K562 (cell line): Measurements from ENCODE around the gene STUB1. TPM values are rescaled to one million over a fixed set of nuclear protein-coding genes. Genes with fewer than 3 reads are reported as not detected.

ENCODE experiments used
- ATAC-seq: fragments of 200-7000 bp; cut with Tn5 transposase; 3 replicates; pipeline ENCODE4 v1.9.1; 2020; ENCODE audit warnings: moderate library complexity
- BruUV-seq: library from RNA; stranded (reverse); fragments of 400-500 nt; replicated peaks from 2 replicates; lab custom pipeline; 2021; lab: Mats Ljungman, UMichigan
- CTCF ChIA-PET: fragments of 300-600 bp; formaldehyde crosslinking; extraction: SDS; loops from one replicate; lab custom pipeline; 2021; ENCODE audit warnings: low intra/inter-chr PET ratio; lab: Yijun Ruan, JAX
- POLR2A ChIA-PET: fragments of 300-600, 350-650 bp; sonication (Branson Sonifier 250); formaldehyde crosslinking; extraction: SDS; loops from one replicate; lab custom pipeline; 2021; ENCODE audit warnings: antibody characterized with exemption, inconsistent platforms; lab: Yijun Ruan, JAX
- DNase-seq, 4 experiments: peaks; one replicate each; pipeline versions ENCODE4 v3.0.0 to v3.0.0-alpha.2; 2011 to 2018; ENCODE audit warnings: low spot score in 3 of 4, mixed read lengths in 3 of 4; ENCODE audit errors: extremely low read depth in 1 of 4
- FAIRE-seq: peaks from 2 replicates; lab custom pipeline; 2011; peaks lifted over from hg19 to GRCh38; lab: Jason Lieb, UNC
- H2AFZ ChIP-seq: 2 replicates; pipeline ENCODE4 v1.6.0; 2011; ENCODE audit warnings: low read depth, low read length, control low read depth, inconsistent platforms
- H3K27ac ChIP-seq: fragments of 200-600 bp; 3 replicates; pipeline ENCODE4 v1.8.0; 2011; ENCODE audit warnings: low read depth, mild to moderate bottlenecking, control low read depth, inconsistent platforms, low read length, moderate library complexity, mixed read lengths; ENCODE audit errors: extremely low read depth
- H3K27me3 ChIP-seq, 2 experiments: fragments of 300-600 bp in 1 of 2; 2 replicates in 1 of 2; 3 replicates in 1 of 2; pipeline versions ENCODE4 v1.6.0 to v1.8.0; 2011; ENCODE audit warnings: inconsistent platforms in 2 of 2, low read length in 2 of 2, mild to moderate bottlenecking in 1 of 2, mixed read lengths in 1 of 2, moderate library complexity in 1 of 2; ENCODE audit not compliant: control insufficient read depth in 2 of 2, insufficient read depth in 2 of 2
- H3K36me3 ChIP-seq: fragments of 300-600 bp; 3 replicates; pipeline ENCODE4 v1.8.0; 2011; ENCODE audit warnings: mild to moderate bottlenecking, low read length, inconsistent platforms; ENCODE audit not compliant: control insufficient read depth, insufficient read depth
- H3K4me1 ChIP-seq, 2 experiments: fragments of 200-600 bp in 1 of 2; replicated peaks in 1 of 2; 2 replicates in 1 of 2; 3 replicates in 1 of 2; pipeline versions ENCODE4 v1.5.1 to v1.8.0; 2011; ENCODE audit warnings: inconsistent platforms in 2 of 2, low read length in 2 of 2, mild to moderate bottlenecking in 1 of 2, mixed read lengths in 1 of 2, moderate library complexity in 1 of 2; ENCODE audit not compliant: control insufficient read depth in 2 of 2, insufficient read depth in 2 of 2
- H3K4me2 ChIP-seq: 2 replicates; pipeline ENCODE4 v1.6.1; 2011; ENCODE audit warnings: low read length, control low read depth, inconsistent platforms, mixed read lengths; ENCODE audit not compliant: insufficient read depth
- H3K4me3 ChIP-seq: fragments of 200-600 bp; sonication (generic), shearing (Covaris generic); 2 replicates; pipeline ENCODE4 v1.5.1; 2016; ENCODE audit warnings: control low read depth, inconsistent platforms
- H3K79me2 ChIP-seq: fragments of 200-600 bp; 3 replicates; pipeline ENCODE4 v1.8.0; 2011; ENCODE audit warnings: low read length, inconsistent platforms; ENCODE audit not compliant: control insufficient read depth, insufficient read depth
- H3K9ac ChIP-seq, 2 experiments: 2 replicates each; pipeline versions ENCODE4 v1.6.0 to v1.6.1; 2011; ENCODE audit warnings: low read depth in 2 of 2, low read length in 2 of 2, control low read depth in 1 of 2, inconsistent platforms in 1 of 2, mild to moderate bottlenecking in 1 of 2, mixed read lengths in 1 of 2; ENCODE audit not compliant: insufficient read depth in 1 of 2
- H3K9me1 ChIP-seq: one replicate; pipeline ENCODE4 v1.6.0; 2011; ENCODE audit warnings: inconsistent platforms, mild to moderate bottlenecking, low read length, moderate library complexity; ENCODE audit not compliant: control insufficient read depth, insufficient read depth
- H3K9me3 ChIP-seq: replicated peaks from 2 replicates; pipeline ENCODE4 v1.5.1; 2011; ENCODE audit warnings: low read depth, low read length, inconsistent platforms; ENCODE audit not compliant: control insufficient read depth, insufficient read depth
- H4K20me1 ChIP-seq: replicated peaks from 2 replicates; pipeline ENCODE4 v1.6.1; 2011; ENCODE audit warnings: low read length, inconsistent platforms, mixed read lengths; ENCODE audit not compliant: control insufficient read depth, insufficient read depth
- FIP1L1 ChIP-seq: fragments of 200-400 bp; formaldehyde crosslinking; IDR thresholded peaks from 2 replicates; pipeline ENCODE4 v1.6.1; 2018; ENCODE audit warnings: mild to moderate bottlenecking, low read depth, low read length; ENCODE audit not compliant: poor library complexity, severe bottlenecking
- RBFOX2 ChIP-seq: fragments of 200-400 bp; formaldehyde crosslinking; IDR thresholded peaks from 2 replicates; pipeline ENCODE4 v1.6.1; 2017; ENCODE audit warnings: low read depth, mild to moderate bottlenecking, low read length, moderate library complexity
- SRSF7 ChIP-seq: fragments of 200-400 bp; formaldehyde crosslinking; optimal IDR thresholded peaks from 2 replicates; pipeline ENCODE3; 2017; ENCODE audit warnings: mild to moderate bottlenecking, low read depth, low read length
- ZNF263 ChIP-seq: sonication (generic); formaldehyde crosslinking; IDR thresholded peaks from 2 replicates; pipeline ENCODE4 v1.8.0; 2022; ENCODE audit warnings: mild to moderate bottlenecking, missing genetic modification reagents, borderline replicate concordance
- whole genome bisulfite sequencing: fragments of 100-300 bp; shearing (Covaris generic); methylation state at CpG from one replicate; pipeline ENCODE4 v1.1.6; 2016; ENCODE audit warnings: low coverage, mixed read lengths; ENCODE audit not compliant: insufficient coverage; ENCODE audit errors: missing lambda C conversion rate; 5-methylcytosine and 5-hydroxymethylcytosine counted together
- in situ Hi-C: fragments of 300-500 bp; cut with MboI; formaldehyde crosslinking; loops from 4 replicates; pipeline ENCODE4 v1.15.0; 2018; ENCODE audit warnings: inconsistent platforms, mixed read lengths
- intact Hi-C: fragments of 100-400 bp; cut with micrococcal nuclease; formaldehyde crosslinking; loops from 2 replicates; pipeline ENCODE4 v1.14.2; 2022
- polyA plus RNA-seq, 8 experiments: library from polyadenylated mRNA; depleted of rRNA in 4 of 8; stranded (reverse) in 5 of 8; unstranded in 3 of 8; fragments of >200 nt; fragmentation: Nextera tagmentation in 2 of 8; fragmentation: Illumina TruSeq in 1 of 8; extraction: Ambion mirVana in 2 of 8; extraction: Trizol in 1 of 8; gene quantifications; 2 replicates each; pipeline versions ENCODE4 v1.2.1 to v1.2.3, GENCODE V29; 2011 to 2014; ENCODE audit warnings: inconsistent platforms in 1 of 8, missing spikeins in 1 of 8
- total RNA-seq, 7 experiments: library from RNA; depleted of rRNA in 6 of 7; stranded (reverse); fragments of >200 nt in 6 of 7; fragmentation: Illumina TruSeq in 2 of 7; extraction: Trizol in 2 of 7; gene quantifications; 2 replicates each; pipeline versions ENCODE4 v1.2.1 to v1.2.3, GENCODE V29; 2011 to 2021; ENCODE audit warnings: low replicate concordance in 1 of 7

Gene STUB1
- total and polyA plus RNA-seq, 9 of the 15 experiments (the other 6 are each of a cell fraction or from before 2014, with no cell fraction given): 10.6 to 251 (median 152) TPM

DNA sequence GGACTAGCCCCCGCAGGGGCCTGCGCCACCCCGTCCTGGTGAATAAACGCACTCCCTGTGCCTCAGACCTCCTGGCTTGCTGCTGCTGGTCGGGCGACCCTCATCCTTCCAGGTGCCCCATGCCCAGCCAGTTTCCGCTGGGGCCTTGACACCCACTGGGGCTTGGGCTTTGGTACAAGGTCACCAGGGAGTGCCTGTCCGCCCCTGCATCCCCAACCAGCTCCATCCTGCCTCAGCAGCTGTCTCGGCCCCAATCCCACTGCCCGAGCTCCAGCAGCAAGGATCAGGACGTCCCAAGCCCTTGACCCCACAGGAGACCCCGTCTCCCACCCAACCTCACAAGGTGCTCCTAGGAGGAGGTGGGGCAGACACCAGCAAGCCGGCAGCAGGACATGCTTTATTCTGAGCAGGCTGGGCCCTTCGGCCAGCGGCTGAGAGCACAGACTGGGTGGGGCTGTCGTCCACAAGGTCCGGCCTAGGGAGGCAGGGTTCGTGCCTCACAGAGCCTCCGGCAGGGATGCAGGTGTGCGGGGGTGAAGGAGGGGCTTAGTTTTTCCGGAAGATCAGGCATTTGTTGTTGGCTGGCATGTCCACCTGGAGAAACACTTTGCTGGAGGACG, 46.0 kb upstream of the STUB1 start:
- no peak for ATAC-seq
- in situ Hi-C loops: no loop called here
- Histone ChIP-seq H2AFZ (no peak overlapping the region), H3K9ac (peak overlapping the region in 1 of 2 experiments; percentile 99; a peak in 2 of 4 replicates), H3K4me1 (peaks cover 30 to 93% of the 10 kb centered on the region in 2 experiments)
- no peak for TF ChIP-seq SRSF7
- peak; percentile 4 for TF ChIP-seq FIP1L1
- peak; percentile 8; the same call in 1 of the 2 replicates for TF ChIP-seq RBFOX2
- TF ChIP-seq ZNF263: 0 out of 2 replicates have a peak, but pooled peaks have one; percentile 9
- TF ChIP-seq, all 486 proteins: peak for 3
- peaks cover 18% of the 10 kb centered on the region for H3K79me2 ChIP-seq
- ChIA-PET CTCF (no interaction called here), POLR2A (interaction anchor here (0.6 kb wide), 1 partner anchor 1398 kb away, joined by 4 read pairs; no protein-coding TSS in a partner anchor)
- H4K20me1 ChIP-seq: no peaks in the 10 kb centered on the region
- intact Hi-C loops: no loop called here
- H3K4me2 ChIP-seq: no peak overlapping the region
- H3K4me3 ChIP-seq: no peak overlapping the region
- 87% methylated on average over 17 of the region's 22 CpGs for WGBS
- DNase-seq (no peak), FAIRE-seq (no peak)
- no peaks in the 10 kb centered on the region for H3K9me1 ChIP-seq
- no TSS peak for BruUV-seq
- H3K27me3 ChIP-seq: no peaks in the 10 kb centered on the region
- no peak overlapping the region for H3K27ac ChIP-seq
- no peaks in the 10 kb centered on the region for H3K9me3 ChIP-seq
- peaks cover 25% of the 10 kb centered on the region; the same call in 1 of the 3 replicates for H3K36me3 ChIP-seq
